GM23338 (cell line): Measurements from ENCODE around the gene PTGER2. TPM values are rescaled to one million over a fixed set of nuclear protein-coding genes. Genes with fewer than 3 reads are reported as not detected.

Source experiments
- ATAC-seq: fragments of 200-7000 bp; cut with Tn5 transposase; 3 replicates; pipeline ENCODE4 v1.9.1; 2020
- DNase-seq: peaks from one replicate; pipeline ENCODE4 v3.0.0-alpha.2; 2015; ENCODE audit warnings: low spot score
- H2AFZ ChIP-seq: fragments of 200-600 bp; sonication (generic); 2 replicates; pipeline ENCODE4 v1.8.0; 2016; ENCODE audit warnings: antibody characterized with exemption, mild to moderate bottlenecking, moderate library complexity
- H3F3A ChIP-seq: fragments of 200-600 bp; sonication (generic); replicated peaks from 2 replicates; pipeline ENCODE4 v1.8.0; 2017; ENCODE audit warnings: antibody characterized with exemption, mixed run types, low read depth
- H3K27ac ChIP-seq: fragments of 200-600 bp; sonication (generic); 2 replicates; pipeline ENCODE4 v1.6.1; 2016; ENCODE audit warnings: low read depth
- H3K27me3 ChIP-seq: fragments of 200-600 bp; sonication (generic); 2 replicates; pipeline ENCODE4 v1.8.0; 2016; ENCODE audit warnings: mild to moderate bottlenecking, mixed run types, moderate library complexity; ENCODE audit not compliant: insufficient read depth
- H3K36me3 ChIP-seq: fragments of 200-600 bp; sonication (generic); 2 replicates; pipeline ENCODE4 v1.8.0; 2016; ENCODE audit warnings: mild to moderate bottlenecking; ENCODE audit not compliant: insufficient read depth
- H3K4me1 ChIP-seq: fragments of 200-600 bp; sonication (generic); 2 replicates; pipeline ENCODE4 v1.8.0; 2016; ENCODE audit warnings: mild to moderate bottlenecking, moderate library complexity; ENCODE audit not compliant: insufficient read depth
- H3K4me2 ChIP-seq: fragments of 200-600 bp; sonication (generic); 2 replicates; pipeline ENCODE4 v1.7.1; 2017; ENCODE audit warnings: mixed run types
- H3K4me3 ChIP-seq: fragments of 200-600 bp; sonication (generic); 2 replicates; pipeline ENCODE4 v1.6.1; 2016; ENCODE audit warnings: mixed run types
- H3K79me2 ChIP-seq: fragments of 200-600 bp; sonication (generic); replicated peaks from 2 replicates; pipeline ENCODE4 v1.8.0; 2017; ENCODE audit warnings: mild to moderate bottlenecking; ENCODE audit not compliant: insufficient read depth
- H3K9me2 ChIP-seq: fragments of 200-600 bp; sonication (generic); 2 replicates; pipeline ENCODE4 v1.8.0; 2017; ENCODE audit not compliant: insufficient read depth
- H4K20me1 ChIP-seq: fragments of 200-600 bp; sonication (generic); replicated peaks from 2 replicates; pipeline ENCODE4 v1.8.0; 2017; ENCODE audit warnings: mild to moderate bottlenecking; ENCODE audit not compliant: insufficient read depth
- H3K27ac Mint-ChIP-seq: 2 replicates; pipeline ENCODE4 v1.8.0; 2020; ENCODE audit warnings: inconsistent platforms, mild to moderate bottlenecking, moderate library complexity, mixed read lengths
- H3K27me3 Mint-ChIP-seq: 3 replicates; pipeline ENCODE4 v1.8.0; 2022; ENCODE audit warnings: low read depth, mild to moderate bottlenecking, moderate library complexity, mixed read lengths, inconsistent platforms; ENCODE audit not compliant: insufficient read depth, poor library complexity
- H3K36me3 Mint-ChIP-seq: 3 replicates; pipeline ENCODE4 v1.8.0; 2021; ENCODE audit warnings: low read depth, mild to moderate bottlenecking, inconsistent platforms, moderate library complexity, mixed read lengths
- H3K4me1 Mint-ChIP-seq: 3 replicates; pipeline ENCODE4 v1.8.0; 2020; ENCODE audit warnings: mild to moderate bottlenecking, inconsistent platforms, mixed read lengths
- H3K4me3 Mint-ChIP-seq: 3 replicates; pipeline ENCODE4 v1.8.0; 2021; ENCODE audit warnings: moderate library complexity, mild to moderate bottlenecking, inconsistent platforms, mixed read lengths
- H3K9me3 Mint-ChIP-seq: 3 replicates; pipeline ENCODE4 v1.8.0; 2020; ENCODE audit warnings: moderate library complexity, mild to moderate bottlenecking, inconsistent platforms, mixed read lengths
- CREB1 ChIP-seq: fragments of 250-450 bp; sonication (Bioruptor Pico); IDR thresholded peaks from 2 replicates; pipeline ENCODE4 v1.5.0; 2020; ENCODE audit warnings: low read depth, mild to moderate bottlenecking, moderate library complexity
- CTCF ChIP-seq, 2 experiments: fragments of 200-600 bp in 1 of 2; sonication (generic) in 1 of 2; conservative IDR thresholded peaks; 2 replicates each; pipeline versions ENCODE4 v1.5.1 to v1.6.1; 2016 to 2017; ENCODE audit warnings: antibody characterized with exemption in 2 of 2, low read depth in 2 of 2, mild to moderate bottlenecking in 2 of 2, moderate library complexity in 1 of 2
- ETS1 ChIP-seq: IDR thresholded peaks from 2 replicates; pipeline ENCODE4 v1.6.1; 2016; ENCODE audit warnings: antibody characterized with exemption
- EZH2 ChIP-seq: fragments of 200-600 bp; sonication (generic); IDR thresholded peaks from one replicate; pipeline ENCODE4 v1.8.0; 2017; ENCODE audit warnings: antibody characterized with exemption, mild to moderate bottlenecking, low read depth; ENCODE audit not compliant: unreplicated experiment
- EZH2phosphoT487 ChIP-seq: fragments of 200-600 bp; sonication (generic); IDR thresholded peaks from one replicate; pipeline ENCODE4 v1.8.1; 2018; ENCODE audit warnings: antibody characterized with exemption; ENCODE audit not compliant: unreplicated experiment
- JUNB ChIP-seq: IDR thresholded peaks from one replicate; pipeline ENCODE4 v1.6.1; 2016; ENCODE audit warnings: antibody characterized with exemption; ENCODE audit not compliant: unreplicated experiment
- NANOG ChIP-seq: IDR thresholded peaks from 2 replicates; pipeline ENCODE4 v1.6.1; 2016; ENCODE audit warnings: antibody characterized with exemption, borderline replicate concordance
- POLR2AphosphoS5 ChIP-seq: IDR thresholded peaks from 2 replicates; pipeline ENCODE4 v1.6.1; 2016; ENCODE audit warnings: antibody characterized with exemption, low read depth
- REST ChIP-seq: IDR thresholded peaks from one replicate; pipeline ENCODE4 v1.6.1; 2018; ENCODE audit warnings: antibody characterized with exemption; ENCODE audit not compliant: unreplicated experiment
- STAT1 ChIP-seq: IDR thresholded peaks from one replicate; pipeline ENCODE4 v1.6.1; 2016; ENCODE audit warnings: antibody characterized with exemption; ENCODE audit not compliant: unreplicated experiment
- ZNF114 ChIP-seq: fragments of 250-450 bp; sonication (Bioruptor Pico); IDR thresholded peaks from 2 replicates; pipeline ENCODE4 v1.5.0; 2020; ENCODE audit warnings: mild to moderate bottlenecking, moderate library complexity
- ZNF331 ChIP-seq: fragments of 250-450 bp; sonication (Bioruptor Pico); IDR thresholded peaks from 2 replicates; pipeline ENCODE4 v1.5.0; 2020; ENCODE audit warnings: low read depth, mild to moderate bottlenecking, moderate library complexity
- ZNF462 ChIP-seq: fragments of 250-450 bp; sonication (Bioruptor Pico); IDR thresholded peaks from 2 replicates; pipeline ENCODE4 v1.5.0; 2020; ENCODE audit warnings: mild to moderate bottlenecking, moderate library complexity
- polyA plus RNA-seq: library from polyadenylated mRNA; unstranded; fragments of >200 nt; fragmentation: Nextera tagmentation; extraction: Ambion mirVana; gene quantifications from 2 replicates; pipeline ENCODE4 v1.2.1, GENCODE V29; 2016
- total RNA-seq: library from RNA; depleted of rRNA; stranded (reverse); fragments of >200 nt; shearing (Covaris generic); gene quantifications from 2 replicates; pipeline ENCODE4 v1.2.3, GENCODE V29; 2014

PTGER2 gene
- total and polyA plus RNA-seq, 2 experiments from 2014 or later, result 1.3 TPM

GRCh38 chr14:52349731-52350130 lies 35.6 kb downstream of the PTGER2 start:
- H3K4me1 ChIP-seq, result no peaks in the 10 kb centered on the region; the same call in 1 of the 2 replicates
- H3K27me3 ChIP-seq, result no peaks in the 10 kb centered on the region
- H3K36me3 ChIP-seq, result no peaks in the 10 kb centered on the region
- H4K20me1 ChIP-seq, result no peaks in the 10 kb centered on the region
- Mint-ChIP-seq H3K9me3 (peaks cover 4% of the 10 kb centered on the region; the same call in 1 of the 3 replicates), H3K27ac (peak overlapping the region; percentile 40; the same call in 1 of the 2 replicates), H3K4me3 (no peak overlapping the region), H3K4me1 (peaks cover 3% of the 10 kb centered on the region; the same call in 1 of the 3 replicates), H3K27me3 (no peaks in the 10 kb centered on the region), H3K36me3 (no peaks in the 10 kb centered on the region)
- ATAC-seq, result no peak
- no peak overlapping the region for H3K4me3 ChIP-seq
- H3K27ac ChIP-seq, result no peak overlapping the region
- no peak overlapping the region for H3K4me2 ChIP-seq
- H3F3A ChIP-seq, result no peaks in the 10 kb centered on the region
- TF ChIP-seq ZNF462 (CRISPR knock-in tag) (no peak), STAT1 (no peak), ETS1 (no peak), CREB1 (CRISPR knock-in tag) (no peak), EZH2 (no peak), ZNF331 (CRISPR knock-in tag) (no peak), ZNF114 (no peak), POLR2AphosphoS5 (no peak), REST (no peak), NANOG (no peak), JUNB (no peak), CTCF (conservative IDR thresholded peaks at IDR 0.05; ENCODE audit: low read depth in 2 of 2) (no peak), EZH2phosphoT487 (no peak)
- peak overlapping the region; percentile 67; the same call in 1 of the 2 replicates for H2AFZ ChIP-seq
- no peaks in the 10 kb centered on the region for H3K79me2 ChIP-seq
- H3K9me2 ChIP-seq, result no peaks in the 10 kb centered on the region
- DNase-seq, result no peak
